GM21825 (cell line): Measurements from ENCODE around the gene SLITRK5.

ENCODE experiments used
- ATAC-seq: cut with Tn5 transposase; IDR thresholded peaks from one replicate; pipeline ENCODE4 v1.9.1; 2021; ENCODE audit warnings: mild to moderate bottlenecking, moderate library complexity; ENCODE audit not compliant: unreplicated experiment

SLITRK5 gene

GRCh38 chr13:87698268-87698667, 27.1 kb downstream of the SLITRK5 start:
- no peak for ATAC-seq

GRCh38 chr13:87709947-87710346, 38.8 kb downstream of the SLITRK5 start:
- no peak for ATAC-seq

GRCh38 chr13:87712012-87712411, 40.8 kb downstream of the SLITRK5 start:
- ATAC-seq: no peak
